ENCODE results near the gene NFIA. TPM values are rescaled to one million over a fixed set of nuclear protein-coding genes. Genes with fewer than 3 reads are reported as not detected.

Gene NFIA
- polyA plus RNA-seq, 1 donor (not counting 4 experiments of a cell fraction or from before 2014, with no cell fraction given) = 14.7 TPM

- dilution Hi-C loops (cut with MboI; ENCODE audit: extremely low pct_ligation_motif_present, low sequenced_read_pairs) = no loop called here
- Histone ChIP-seq H3K4me1 (ENCODE audit: control insufficient read depth, extremely low read depth, insufficient read depth, low read length) (peaks cover 15% of the 10 kb centered on the region), H3K36me3 (ENCODE audit: control insufficient read depth in 2 of 2, extremely low read depth in 1 of 2, insufficient read depth in 2 of 2, low read length in 2 of 2) (no peaks in the 10 kb centered on the region), H3K9me3 (ENCODE audit: control insufficient read depth, low read depth, low read length) (no peaks in the 10 kb centered on the region), H3K79me2 (ENCODE audit: control insufficient read depth, insufficient read depth, low read length) (no peaks in the 10 kb centered on the region), H2AFZ (ENCODE audit: control insufficient read depth, low read length) (no peak overlapping the region), H3K27me3 (ENCODE audit: control insufficient read depth, extremely low read depth, insufficient read depth, low read length) (no peaks in the 10 kb centered on the region), H3K9ac (ENCODE audit: control insufficient read depth, extremely low read depth, insufficient read depth, low read length) (no peak overlapping the region), H3K9me1 (ENCODE audit: control insufficient read depth, extremely low read depth, insufficient read depth, low read length) (peaks cover 2% of the 10 kb centered on the region), H3K27ac (ENCODE audit: control insufficient read depth, insufficient read depth, low read length) (no peak overlapping the region), H3K4me3 (ENCODE audit: control insufficient read depth in 2 of 3, extremely low read depth in 1 of 3, insufficient read depth in 2 of 3, low read depth in 1 of 3, low read length in 3 of 3) (no peak overlapping the region), H4K20me1 (ENCODE audit: control insufficient read depth, extremely low read depth, insufficient read depth, low read length) (no peaks in the 10 kb centered on the region), H3K4me2 (ENCODE audit: control insufficient read depth, extremely low read depth, insufficient read depth, low read depth, low read length) (no peak overlapping the region)
- DNase-seq (ENCODE audit: low read depth, low spot score) = no peak
- TF ChIP-seq, protein P1, sequence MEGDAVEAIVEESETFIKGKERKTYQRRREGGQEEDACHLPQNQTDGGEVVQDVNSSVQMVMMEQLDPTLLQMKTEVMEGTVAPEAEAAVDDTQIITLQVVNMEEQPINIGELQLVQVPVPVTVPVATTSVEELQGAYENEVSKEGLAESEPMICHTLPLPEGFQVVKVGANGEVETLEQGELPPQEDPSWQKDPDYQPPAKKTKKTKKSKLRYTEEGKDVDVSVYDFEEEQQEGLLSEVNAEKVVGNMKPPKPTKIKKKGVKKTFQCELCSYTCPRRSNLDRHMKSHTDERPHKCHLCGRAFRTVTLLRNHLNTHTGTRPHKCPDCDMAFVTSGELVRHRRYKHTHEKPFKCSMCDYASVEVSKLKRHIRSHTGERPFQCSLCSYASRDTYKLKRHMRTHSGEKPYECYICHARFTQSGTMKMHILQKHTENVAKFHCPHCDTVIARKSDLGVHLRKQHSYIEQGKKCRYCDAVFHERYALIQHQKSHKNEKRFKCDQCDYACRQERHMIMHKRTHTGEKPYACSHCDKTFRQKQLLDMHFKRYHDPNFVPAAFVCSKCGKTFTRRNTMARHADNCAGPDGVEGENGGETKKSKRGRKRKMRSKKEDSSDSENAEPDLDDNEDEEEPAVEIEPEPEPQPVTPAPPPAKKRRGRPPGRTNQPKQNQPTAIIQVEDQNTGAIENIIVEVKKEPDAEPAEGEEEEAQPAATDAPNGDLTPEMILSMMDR (optimal IDR thresholded peaks at IDR 0.05 in 1 of 3, IDR thresholded peaks at IDR 0.05 in 1 of 3, conservative IDR thresholded peaks at IDR 0.05 in 1 of 3; ENCODE audit: extremely low read depth in 1 of 3, insufficient read depth in 2 of 3, low read length in 3 of 3) = no peak
- TF ChIP-seq EZH2 (IDR thresholded peaks at IDR 0.05; ENCODE audit: low read length) = no peak
- no peak for FAIRE-seq
Measured at GRCh38 chr1:61169045-61169444, 86.7 kb downstream of the NFIA start.

GRCh38 chr1:61169634-61170033, 87.3 kb downstream of the NFIA start:
- Histone ChIP-seq H3K9me3 (ENCODE audit: control insufficient read depth, low read depth, low read length) (no peaks in the 10 kb centered on the region), H3K27me3 (ENCODE audit: control insufficient read depth, extremely low read depth, insufficient read depth, low read length) (no peaks in the 10 kb centered on the region), H3K36me3 (ENCODE audit: control insufficient read depth in 2 of 2, extremely low read depth in 1 of 2, insufficient read depth in 2 of 2, low read length in 2 of 2) (no peaks in the 10 kb centered on the region), H3K9me1 (ENCODE audit: control insufficient read depth, extremely low read depth, insufficient read depth, low read length) (peaks cover 2% of the 10 kb centered on the region), H3K27ac (ENCODE audit: control insufficient read depth, insufficient read depth, low read length) (no peak overlapping the region), H4K20me1 (ENCODE audit: control insufficient read depth, extremely low read depth, insufficient read depth, low read length) (no peaks in the 10 kb centered on the region), H3K79me2 (ENCODE audit: control insufficient read depth, insufficient read depth, low read length) (peaks cover under 1% of the 10 kb centered on the region), H3K4me3 (ENCODE audit: control insufficient read depth in 2 of 3, extremely low read depth in 1 of 3, insufficient read depth in 2 of 3, low read depth in 1 of 3, low read length in 3 of 3) (no peak overlapping the region), H3K4me1 (ENCODE audit: control insufficient read depth, extremely low read depth, insufficient read depth, low read length) (peaks cover 15% of the 10 kb centered on the region), H2AFZ (ENCODE audit: control insufficient read depth, low read length) (no peak overlapping the region), H3K9ac (ENCODE audit: control insufficient read depth, extremely low read depth, insufficient read depth, low read length) (no peak overlapping the region), H3K4me2 (ENCODE audit: control insufficient read depth, extremely low read depth, insufficient read depth, low read depth, low read length) (no peak overlapping the region)
- no peak for DNase-seq (ENCODE audit: low read depth, low spot score)
- FAIRE-seq = no peak
- dilution Hi-C loops (cut with MboI; ENCODE audit: extremely low pct_ligation_motif_present, low sequenced_read_pairs) = no loop called here
- TF ChIP-seq EZH2 (IDR thresholded peaks at IDR 0.05; ENCODE audit: low read length) = no peak
- TF ChIP-seq, protein P1 (optimal IDR thresholded peaks at IDR 0.05 in 1 of 3, IDR thresholded peaks at IDR 0.05 in 1 of 3, conservative IDR thresholded peaks at IDR 0.05 in 1 of 3; ENCODE audit: extremely low read depth in 1 of 3, insufficient read depth in 2 of 3, low read length in 3 of 3) = no peak
